Mammary epithelial cell (primary cell): Measurements from ENCODE around the gene ABCC6.

ENCODE experiments used
- EZH2 ChIP-seq: IDR thresholded peaks from 2 replicates; pipeline ENCODE4 v1.6.1; 2012; ENCODE audit warnings: low read length, inconsistent platforms, borderline replicate concordance
- TF ChIP-seq, protein P1 (sequence below), 2 donors: IDR thresholded peaks in 1 of 2; conservative IDR thresholded peaks in 1 of 2; 2 replicates each; pipeline ENCODE4 v1.5.1; 2011 to 2012; ENCODE audit warnings: inconsistent platforms in 2 of 2, low read length in 2 of 2, mild to moderate bottlenecking in 2 of 2, control low read depth in 1 of 2, low read depth in 1 of 2; ENCODE audit not compliant: insufficient read depth in 1 of 2; ENCODE audit errors: extremely low read depth in 1 of 2

GRCh38 chr16:16113076-16113475 is 110.2 kb downstream of the ABCC6 start:
- TF ChIP-seq, protein P1, sequence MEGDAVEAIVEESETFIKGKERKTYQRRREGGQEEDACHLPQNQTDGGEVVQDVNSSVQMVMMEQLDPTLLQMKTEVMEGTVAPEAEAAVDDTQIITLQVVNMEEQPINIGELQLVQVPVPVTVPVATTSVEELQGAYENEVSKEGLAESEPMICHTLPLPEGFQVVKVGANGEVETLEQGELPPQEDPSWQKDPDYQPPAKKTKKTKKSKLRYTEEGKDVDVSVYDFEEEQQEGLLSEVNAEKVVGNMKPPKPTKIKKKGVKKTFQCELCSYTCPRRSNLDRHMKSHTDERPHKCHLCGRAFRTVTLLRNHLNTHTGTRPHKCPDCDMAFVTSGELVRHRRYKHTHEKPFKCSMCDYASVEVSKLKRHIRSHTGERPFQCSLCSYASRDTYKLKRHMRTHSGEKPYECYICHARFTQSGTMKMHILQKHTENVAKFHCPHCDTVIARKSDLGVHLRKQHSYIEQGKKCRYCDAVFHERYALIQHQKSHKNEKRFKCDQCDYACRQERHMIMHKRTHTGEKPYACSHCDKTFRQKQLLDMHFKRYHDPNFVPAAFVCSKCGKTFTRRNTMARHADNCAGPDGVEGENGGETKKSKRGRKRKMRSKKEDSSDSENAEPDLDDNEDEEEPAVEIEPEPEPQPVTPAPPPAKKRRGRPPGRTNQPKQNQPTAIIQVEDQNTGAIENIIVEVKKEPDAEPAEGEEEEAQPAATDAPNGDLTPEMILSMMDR (conservative IDR thresholded peaks at IDR 0.05 in 1 of 2, IDR thresholded peaks at IDR 0.05 in 1 of 2; ENCODE audit: extremely low read depth in 1 of 2, insufficient read depth in 1 of 2, low read depth in 1 of 2, low read length in 2 of 2): no peak
- no peak for TF ChIP-seq EZH2
